Fibroblast of skin of abdomen (primary cell): ENCODE results near the gene PRPF6.

Source experiments
- DNase-seq: peaks from one replicate; pipeline ENCODE4 v3.0.0-alpha.2; 2013

PRPF6 gene

GRCh38 chr20:64049060-64049877, 68.3 kb downstream of the PRPF6 start, which contains the start of gene SOX18:
TSS of gene SOX18 (minus strand) at chr20:64049639. CDS start at chr20:64049516, 123 bp downstream.
- DNase-seq = peak; percentile 19

GRCh38 chr20:64049878-64050260, 68.9 kb downstream of the PRPF6 start:
- DNase-seq = no peak

DNA sequence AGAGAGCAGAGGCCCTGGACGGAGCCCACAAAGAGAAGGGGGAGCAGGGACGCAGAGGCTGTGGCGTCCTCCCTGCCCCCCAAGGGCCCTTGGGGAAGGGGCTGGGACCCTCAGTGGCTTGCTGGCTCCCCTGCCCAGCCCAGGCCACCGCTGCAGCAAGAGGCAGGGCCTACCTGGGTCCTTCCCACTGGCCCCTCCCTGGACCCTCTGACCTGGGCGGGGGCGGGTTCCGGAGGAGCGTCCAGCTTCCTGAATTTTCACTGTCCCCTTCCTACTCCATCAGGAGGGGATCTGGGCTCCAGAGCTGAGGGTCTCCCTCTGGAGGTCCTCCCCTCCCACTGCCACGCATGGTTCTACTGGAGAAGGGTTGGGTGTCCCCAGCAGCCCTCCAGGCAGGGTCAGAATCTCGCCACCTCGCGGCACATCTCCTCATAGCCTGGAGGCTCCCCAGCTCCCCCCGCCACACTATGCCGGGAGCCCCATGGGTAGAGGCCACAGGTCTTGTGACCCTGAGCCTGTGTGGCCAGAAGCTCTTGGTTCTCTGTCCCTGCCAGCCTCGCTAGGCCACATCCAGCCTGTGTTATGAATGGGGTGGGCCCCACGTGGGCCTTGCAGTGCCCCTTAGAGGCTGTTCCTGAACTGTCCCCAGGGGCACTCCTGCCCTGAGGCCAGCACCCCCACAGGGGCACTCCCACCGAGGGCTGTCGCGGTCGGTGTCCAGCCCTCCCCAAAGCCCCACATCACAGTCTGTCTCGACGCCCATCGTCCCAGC, 69.5 kb downstream of the PRPF6 start:
- DNase-seq = no peak

DNA sequence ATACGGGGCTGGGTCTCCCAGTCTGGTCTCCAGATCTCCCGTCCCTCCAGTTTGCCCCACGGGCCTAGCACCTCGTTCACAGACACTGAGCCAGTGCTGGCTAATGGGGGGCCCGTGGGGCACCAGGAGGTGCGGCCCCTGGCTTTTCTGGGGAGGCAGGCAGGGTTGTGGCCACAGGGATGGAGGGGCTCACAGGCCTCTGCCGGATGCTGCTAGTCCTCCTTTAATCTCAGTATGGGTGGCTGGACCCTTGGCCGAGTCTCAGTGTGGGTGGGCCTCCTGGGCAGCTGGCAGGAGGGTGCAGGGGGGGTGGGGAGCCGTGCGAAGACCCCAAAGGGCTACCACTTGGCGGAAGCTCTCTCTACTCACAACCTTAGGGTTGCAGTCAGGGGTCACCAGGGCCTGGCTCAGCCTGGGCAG, 70.1 kb downstream of the PRPF6 start:
- no peak for DNase-seq

- DNase-seq = no peak
These were observed 70.8 kb downstream of the PRPF6 start for GRCh38 chr20:64051561-64052325.

- DNase-seq = no peak
These were observed 71.4 kb downstream of the PRPF6 start for GRCh38 chr20:64052326-64052722.

- no peak for DNase-seq
These were observed 72.3 kb downstream of the PRPF6 start for GRCh38 chr20:64052987-64053840.

DNA sequence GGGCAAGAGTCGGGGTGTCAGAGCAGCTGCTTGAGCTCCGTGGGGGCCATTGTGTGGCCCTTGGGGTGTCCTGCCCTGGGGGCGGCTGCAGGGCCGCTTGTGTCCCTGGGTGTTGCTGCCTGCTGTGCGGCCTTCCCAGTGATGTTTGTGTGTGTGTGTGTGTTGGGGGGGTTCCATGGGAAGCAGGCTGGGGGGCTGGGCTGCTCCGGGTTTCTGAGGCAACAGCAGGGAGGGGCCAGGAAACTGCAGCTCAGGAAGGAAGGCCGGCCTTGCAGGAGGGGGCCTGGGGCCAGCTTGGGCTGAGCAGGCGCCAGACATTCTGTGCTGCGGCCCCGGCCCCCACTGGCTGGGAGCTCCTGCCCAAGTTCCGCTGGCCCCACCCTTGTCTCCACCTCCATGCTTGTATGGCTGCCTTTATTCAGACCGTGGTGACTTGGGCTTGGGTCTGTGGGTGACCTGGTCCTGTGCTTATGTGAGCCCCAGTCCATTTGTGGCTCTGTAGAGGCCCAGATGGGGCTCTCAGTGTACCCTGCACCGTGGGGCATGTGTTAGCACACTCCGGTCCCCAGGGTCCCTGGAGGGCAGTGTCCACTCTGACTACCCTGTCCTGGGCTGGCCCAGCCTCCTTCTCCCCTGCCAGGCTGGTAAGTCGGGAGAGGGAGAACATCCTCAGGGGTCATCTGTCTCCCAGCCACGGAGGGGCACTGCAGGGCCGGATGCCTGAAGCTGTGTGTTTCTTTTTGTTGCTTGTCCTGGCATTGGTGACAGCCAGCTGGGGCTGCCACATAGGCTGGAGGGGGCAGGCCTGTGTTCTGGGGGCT, 73.1 kb downstream of the PRPF6 start:
- DNase-seq = peak; percentile 51

- no peak for DNase-seq
These were observed 74.5 kb downstream of the PRPF6 start for GRCh38 chr20:64055396-64055892.

- DNase-seq = peak; percentile 36
These were observed 75.1 kb downstream of the PRPF6 start for GRCh38 chr20:64055893-64056638.

- DNase-seq = no peak
These were observed 75.6 kb downstream of the PRPF6 start for GRCh38 chr20:64056639-64056888.

- no peak for DNase-seq
These were observed 76.1 kb downstream of the PRPF6 start for GRCh38 chr20:64056889-64057627.

DNA sequence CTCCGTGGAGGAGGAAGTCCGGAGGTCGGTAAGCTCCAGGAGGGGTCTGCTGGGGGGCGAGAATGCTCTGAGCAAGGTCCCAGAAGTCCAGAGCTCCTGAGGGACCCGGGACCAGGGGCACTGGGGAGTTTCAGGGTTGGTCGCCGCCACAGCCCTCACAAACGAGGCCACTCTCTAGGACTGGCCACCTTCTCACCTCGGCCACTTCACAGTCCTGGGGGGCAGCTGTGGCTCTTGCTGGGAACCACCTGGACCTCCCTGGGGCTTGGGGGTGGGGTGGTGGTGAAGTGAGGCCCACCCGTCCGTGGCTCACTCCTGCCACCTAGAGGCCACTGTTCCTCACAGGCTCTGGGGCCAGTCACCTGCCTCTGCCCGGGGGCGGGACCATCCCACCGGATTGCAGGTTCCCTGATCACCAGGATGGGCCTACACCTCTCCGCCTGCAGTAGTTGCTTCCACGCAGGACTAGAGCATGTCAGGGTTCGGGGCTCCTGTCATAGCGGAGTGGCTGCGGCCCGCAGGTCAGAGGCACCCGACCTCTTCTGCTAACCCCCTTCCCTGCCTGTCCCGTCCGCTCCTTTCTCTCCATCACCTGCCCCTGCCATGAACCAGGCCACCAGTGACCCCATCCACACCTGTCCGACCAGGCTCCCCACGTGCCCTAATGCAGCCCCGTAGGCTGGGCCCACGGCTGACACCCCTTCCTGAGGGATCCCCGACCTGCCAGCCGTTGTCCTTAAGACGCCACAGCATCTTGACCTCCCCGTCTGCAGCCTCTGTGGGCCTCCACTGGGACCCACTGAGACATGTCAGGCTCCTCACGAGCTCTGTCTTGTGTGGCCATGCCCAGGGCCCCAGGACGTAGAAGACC, 76.9 kb downstream of the PRPF6 start:
- DNase-seq = peak; percentile 55

- DNase-seq = no peak
These were observed 77.6 kb downstream of the PRPF6 start for GRCh38 chr20:64058536-64058935.

DNA sequence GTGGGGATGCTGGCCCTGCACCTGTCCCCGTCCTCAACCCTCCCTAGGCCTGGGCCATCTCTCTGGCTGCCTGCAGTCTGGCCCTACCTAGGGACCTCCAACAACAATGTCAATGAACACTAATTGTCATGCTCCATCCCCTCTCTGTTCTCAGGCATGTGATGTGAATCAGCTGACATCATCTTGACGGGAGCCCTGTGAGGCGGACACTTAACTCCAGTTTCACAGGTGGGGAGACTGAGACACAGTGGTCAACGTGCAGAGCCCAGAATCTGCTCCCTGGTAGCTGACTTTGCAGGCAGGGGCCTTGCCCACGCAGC, 81.3 kb downstream of the PRPF6 start:
- no peak for DNase-seq

DNA sequence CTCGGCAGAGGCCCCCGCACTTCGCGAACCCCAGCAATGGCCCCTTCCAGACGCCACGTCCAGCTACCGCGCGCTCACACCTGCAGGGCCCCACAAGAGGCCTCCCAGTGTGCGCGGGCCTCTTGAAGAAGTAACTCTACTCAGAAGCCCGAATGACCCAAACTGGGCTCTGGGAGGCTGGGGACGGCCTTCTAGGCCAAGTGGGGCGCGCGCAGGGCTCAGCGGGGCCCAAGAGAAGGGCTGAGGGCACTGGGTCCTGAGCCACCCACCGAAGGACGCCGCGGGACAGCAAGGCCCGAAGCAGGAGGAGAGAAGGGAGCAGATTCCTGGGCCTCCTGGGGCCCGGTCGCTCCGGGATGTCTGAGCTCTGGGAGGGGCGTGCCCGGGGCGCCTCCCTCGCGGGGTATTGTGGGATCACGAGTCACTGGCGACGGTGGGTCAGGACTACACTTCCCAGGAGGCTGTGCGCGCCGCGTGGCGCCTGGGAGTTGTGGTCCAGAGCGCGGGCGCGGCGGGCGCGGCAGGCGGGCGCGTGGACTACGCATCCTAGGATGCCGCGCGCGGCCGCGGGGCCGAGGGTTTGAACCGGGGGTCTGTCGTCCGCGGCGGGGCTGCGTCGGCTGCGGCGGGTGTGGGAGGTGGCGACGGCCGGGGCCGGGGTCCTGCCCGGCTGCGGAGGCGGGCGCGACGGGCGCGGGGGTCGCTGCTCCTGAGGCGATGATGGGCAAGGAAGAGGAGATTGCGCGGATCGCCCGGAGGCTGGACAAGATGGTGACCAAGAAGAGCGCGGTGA, 81.9 kb downstream of the PRPF6 start, which contains the start of gene TCEA2:
Gene TCEA2 (plus strand): TSS at position 603 of the 793 bp plus-strand sequence. CDS start 115 bp downstream, at position 718.
- DNase-seq = peak; percentile 95

GRCh38 chr20:64063389-64064144, 82.6 kb downstream of the PRPF6 start:
- DNase-seq = no peak
